Lung (tissue), 12 donors: ENCODE data around the gene TMEM45A. TPM values are rescaled to one million over a fixed set of nuclear protein-coding genes. Genes with fewer than 3 reads are reported as not detected.
"Not testable (repeated sequence)": the region's sequence is repeated elsewhere in the genome, so short reads cannot be mapped to it uniquely, and the experiment has no call there.

Experiments
- ATAC-seq: fragments of 200-7000 bp; cut with Tn5 transposase; one replicate; pipeline ENCODE4 v1.9.1; 2020; ENCODE audit warnings: moderate number of reproducible peaks; ENCODE audit not compliant: insufficient read depth, low FRiP score
- DNase-seq, 3 donors: peaks; one replicate each; pipeline ENCODE4 v3.0.0-alpha.2; 2013 to 2017
- H3K27ac ChIP-seq, 2 donors: one replicate each; pipeline ENCODE4 v1.5.1; 2013; ENCODE audit warnings: mild to moderate bottlenecking in 2 of 2, moderate library complexity in 2 of 2, control low read depth in 1 of 2, inconsistent platforms in 1 of 2, low read depth in 1 of 2, low read length in 1 of 2
- H3K27me3 ChIP-seq, 3 donors: one replicate each; pipeline ENCODE4 v1.5.1; 2013; ENCODE audit warnings: low read length in 2 of 3; ENCODE audit not compliant: control insufficient read depth in 3 of 3, insufficient read depth in 3 of 3
- H3K36me3 ChIP-seq, 4 donors: one replicate each; pipeline ENCODE4 v1.5.1; 2013; ENCODE audit warnings: low read length in 4 of 4, mild to moderate bottlenecking in 1 of 4, moderate library complexity in 1 of 4; ENCODE audit not compliant: control insufficient read depth in 4 of 4, insufficient read depth in 4 of 4
- H3K4me1 ChIP-seq, 5 donors: one replicate each; pipeline ENCODE4 v1.5.1; 2013; ENCODE audit warnings: low read length in 5 of 5, mild to moderate bottlenecking in 2 of 5, moderate library complexity in 1 of 5; ENCODE audit not compliant: control insufficient read depth in 5 of 5, insufficient read depth in 5 of 5
- H3K4me3 ChIP-seq: one replicate; pipeline ENCODE4 v1.5.1; 2013; ENCODE audit warnings: mild to moderate bottlenecking, control low read depth, moderate library complexity
- H3K9ac ChIP-seq, 2 donors: one replicate each; pipeline ENCODE4 v1.5.1; 2013; ENCODE audit warnings: low read length in 2 of 2, control low read depth in 1 of 2; ENCODE audit not compliant: insufficient read depth in 1 of 2
- H3K9me3 ChIP-seq, 4 donors: one replicate each; pipeline ENCODE4 v1.5.1; 2013; ENCODE audit warnings: low read length in 3 of 4, mild to moderate bottlenecking in 1 of 4, moderate library complexity in 1 of 4; ENCODE audit not compliant: control insufficient read depth in 4 of 4, insufficient read depth in 3 of 4
- WGBS, 2 donors: extraction: QIAGEN DNeasy Blood & Tissue Kit; methylation state at CpG; one replicate each; pipeline ENCODE4 v1.1.7; 2013; 5-methylcytosine and 5-hydroxymethylcytosine counted together
- polyA plus RNA-seq, 2 donors: library from polyadenylated mRNA; stranded (reverse); fragments of 200-250 nt; gene quantifications; one replicate each; pipeline ENCODE4 v1.2.1, GENCODE V29; 2013
- total RNA-seq, 2 donors: library from RNA; depleted of rRNA in 1 of 2; stranded (reverse); fragments of >200 nt in 1 of 2; gene quantifications; one replicate each; pipeline ENCODE4 v1.2.1, GENCODE V29; 2014 to 2021
- TF ChIP-seq, protein P1 (sequence below): IDR thresholded peaks from 2 replicates; pipeline ENCODE4 v1.5.1; 2012; ENCODE audit warnings: mild to moderate bottlenecking; ENCODE audit errors: control extremely low read depth, extremely low read depth
- donor health status: control.
- donor health status: control.
- donor health status: Bipolar disorder and iron deficiency.
- donor health status: healthy.
- donor health status: DM: yes; HTN: yes; CAD: no.

Gene TMEM45A
- total and polyA plus RNA-seq, 4 donors, result 7.8 to 37.6 (median 26.0) TPM

DNA sequence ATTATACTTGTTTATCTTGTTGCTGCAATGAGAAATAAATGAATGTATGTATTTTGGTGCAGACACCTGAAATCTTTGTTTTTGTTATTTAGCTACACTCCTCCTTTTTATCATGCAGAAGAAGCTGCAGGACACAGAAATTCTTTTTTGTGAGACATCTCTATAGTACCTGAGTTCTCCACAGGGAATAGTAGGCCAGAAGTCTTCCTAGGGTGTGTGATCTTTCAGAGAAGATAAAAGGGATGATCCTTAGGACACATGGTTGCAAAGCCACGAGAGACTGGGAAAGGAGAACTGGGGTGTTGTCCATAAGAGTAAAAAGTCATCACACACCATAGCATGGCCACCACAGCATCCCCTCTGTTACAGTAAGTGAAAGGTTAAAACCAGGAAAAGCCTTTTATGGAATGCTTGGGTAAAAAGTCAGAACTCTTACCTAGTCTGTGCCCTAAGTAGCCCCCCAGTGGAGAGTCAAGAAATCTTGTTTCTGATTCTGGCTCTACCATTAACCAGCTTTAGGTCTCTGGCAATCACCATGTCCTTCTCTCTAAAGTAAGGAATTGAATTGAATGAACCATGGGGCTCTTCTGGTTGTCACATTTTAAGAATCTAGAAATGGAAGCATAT is 85.1 kb downstream of the TMEM45A start:
- TF ChIP-seq, protein P1, sequence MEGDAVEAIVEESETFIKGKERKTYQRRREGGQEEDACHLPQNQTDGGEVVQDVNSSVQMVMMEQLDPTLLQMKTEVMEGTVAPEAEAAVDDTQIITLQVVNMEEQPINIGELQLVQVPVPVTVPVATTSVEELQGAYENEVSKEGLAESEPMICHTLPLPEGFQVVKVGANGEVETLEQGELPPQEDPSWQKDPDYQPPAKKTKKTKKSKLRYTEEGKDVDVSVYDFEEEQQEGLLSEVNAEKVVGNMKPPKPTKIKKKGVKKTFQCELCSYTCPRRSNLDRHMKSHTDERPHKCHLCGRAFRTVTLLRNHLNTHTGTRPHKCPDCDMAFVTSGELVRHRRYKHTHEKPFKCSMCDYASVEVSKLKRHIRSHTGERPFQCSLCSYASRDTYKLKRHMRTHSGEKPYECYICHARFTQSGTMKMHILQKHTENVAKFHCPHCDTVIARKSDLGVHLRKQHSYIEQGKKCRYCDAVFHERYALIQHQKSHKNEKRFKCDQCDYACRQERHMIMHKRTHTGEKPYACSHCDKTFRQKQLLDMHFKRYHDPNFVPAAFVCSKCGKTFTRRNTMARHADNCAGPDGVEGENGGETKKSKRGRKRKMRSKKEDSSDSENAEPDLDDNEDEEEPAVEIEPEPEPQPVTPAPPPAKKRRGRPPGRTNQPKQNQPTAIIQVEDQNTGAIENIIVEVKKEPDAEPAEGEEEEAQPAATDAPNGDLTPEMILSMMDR, result no peak
- no peak overlapping the region for H3K9ac ChIP-seq

DNA sequence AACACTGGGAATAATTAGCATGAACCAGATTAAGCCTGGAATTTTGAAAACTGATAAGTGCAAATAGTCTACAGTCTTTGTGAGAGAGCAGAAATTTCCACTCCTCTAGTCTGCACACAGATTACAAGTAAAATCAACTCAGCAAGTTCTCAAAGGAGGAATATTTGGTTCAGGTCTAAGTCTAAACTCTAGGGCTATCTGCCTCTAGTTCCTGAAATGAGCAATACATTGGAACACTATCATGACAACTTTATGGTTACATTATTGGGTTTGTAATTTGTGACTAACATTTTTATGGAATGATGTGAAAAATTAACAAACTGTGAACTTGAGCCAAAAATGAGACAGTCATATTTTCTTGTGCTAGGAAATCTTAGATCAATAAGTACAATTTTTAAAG is 86.2 kb downstream of the TMEM45A start:
- H3K27me3 ChIP-seq, result no peaks in the 10 kb centered on the region
- H3K9ac ChIP-seq, result no peak overlapping the region
- H3K9me3 ChIP-seq, result no peaks in the 10 kb centered on the region
- no peak overlapping the region for H3K27ac ChIP-seq
- no peaks in the 10 kb centered on the region for H3K4me1 ChIP-seq
- ATAC-seq (no peak), DNase-seq (no peak)
- no peak overlapping the region for H3K4me3 ChIP-seq
- TF ChIP-seq, protein P1, result no peak
- H3K36me3 ChIP-seq, result peaks cover 0 to 9% (median 4%) of the 10 kb centered on the region in 4 donors

More for the DNA sequence above, 85.1 kb downstream of the TMEM45A start:
- H3K4me3 ChIP-seq, result no peak overlapping the region
- DNase-seq (no peak), ATAC-seq (no peak)
- no peaks in the 10 kb centered on the region for H3K27me3 ChIP-seq
- peaks cover 0 to 9% (median 4%) of the 10 kb centered on the region in 4 donors for H3K36me3 ChIP-seq
- no peaks in the 10 kb centered on the region for H3K9me3 ChIP-seq
- no peak overlapping the region for H3K27ac ChIP-seq
- no peaks in the 10 kb centered on the region for H3K4me1 ChIP-seq
- WGBS, 2 donors, result 78 to 83% methylated on average over 1 of the region's 1 CpG

DNA sequence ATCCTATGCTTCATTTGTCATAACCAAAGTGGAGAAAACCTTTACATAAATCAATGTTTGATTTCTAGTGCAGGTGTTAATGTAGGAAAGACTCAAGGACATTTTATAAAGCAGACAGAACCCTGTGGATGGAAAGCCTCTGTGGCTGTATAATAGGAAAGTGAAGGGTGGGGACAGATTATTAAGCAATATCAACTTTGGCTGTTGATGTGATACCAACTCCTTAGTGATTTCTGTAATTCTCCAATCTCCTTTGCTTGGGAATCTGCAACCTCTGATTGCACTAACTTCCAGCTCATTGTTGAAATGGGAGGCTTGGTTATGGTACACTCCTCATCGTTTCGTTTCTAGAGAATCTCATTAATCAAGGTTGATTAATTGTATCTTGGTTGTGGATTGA is 87.7 kb downstream of the TMEM45A start:
- TF ChIP-seq, protein P1, result no peak
- Histone ChIP-seq H3K27ac (no peak overlapping the region), H3K36me3 (peaks cover 0 to 5% (median 2%) of the 10 kb centered on the region in 4 donors), H3K4me1 (no peaks in the 10 kb centered on the region), H3K27me3 (no peaks in the 10 kb centered on the region), H3K9me3 (no peaks in the 10 kb centered on the region), H3K9ac (no peak overlapping the region), H3K4me3 (no peak overlapping the region)
- WGBS, 2 donors, result 27 to 66% methylated on average over 2 of the region's 2 CpGs
- ATAC-seq (no peak), DNase-seq (no peak)

DNA sequence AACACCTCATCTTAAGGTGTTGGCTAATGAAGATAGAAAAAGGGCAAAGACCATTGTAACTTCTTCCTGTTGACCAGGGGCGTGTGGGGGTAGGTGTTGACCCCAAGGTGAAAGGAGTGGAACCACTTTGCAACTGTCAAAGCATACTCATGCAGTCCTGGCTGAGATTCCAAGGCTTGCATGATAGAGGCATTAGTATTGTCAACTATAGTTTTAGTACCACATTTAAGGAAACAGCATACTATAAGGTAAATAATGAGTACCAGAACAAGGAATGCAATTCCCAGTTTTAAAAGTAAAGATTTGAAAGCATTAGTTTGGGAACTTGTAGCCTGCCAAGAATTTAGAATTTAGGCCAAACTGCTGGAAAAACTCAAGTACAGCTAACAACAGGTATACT is 89.2 kb downstream of the TMEM45A start:
- WGBS, 2 donors, result 85% methylated on average over 1 of the region's 1 CpG
- ATAC-seq, result no peak

DNA sequence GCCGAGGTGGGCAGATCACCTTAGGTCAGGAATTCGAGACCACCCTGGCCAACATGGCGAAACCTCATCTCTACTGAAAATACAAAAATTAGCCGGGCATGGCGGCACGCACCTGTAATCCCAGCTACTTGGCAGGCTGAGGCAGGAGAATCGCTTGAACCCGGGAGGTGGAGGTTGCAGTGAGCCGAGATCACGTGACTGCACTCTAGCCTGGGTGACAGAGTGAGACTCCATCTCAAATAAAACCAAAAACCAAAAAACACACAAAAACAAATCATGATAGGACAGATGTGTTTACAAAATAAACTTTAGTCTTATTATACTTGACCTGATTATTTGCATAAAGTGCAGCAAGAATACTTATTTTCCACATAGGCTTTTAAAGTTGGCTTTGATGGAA is 89.7 kb downstream of the TMEM45A start:
- not testable (repeated sequence) for H3K27ac ChIP-seq, H3K9me3 ChIP-seq, H3K27me3 ChIP-seq, H3K36me3 ChIP-seq, DNase-seq, ATAC-seq, H3K9ac ChIP-seq, H3K4me3 ChIP-seq, H3K4me1 ChIP-seq
- 95% methylated on average over 10 of the region's 10 CpGs for WGBS, 2 donors

More for the DNA sequence above, 89.2 kb downstream of the TMEM45A start:
- TF ChIP-seq, protein P1, result no peak
- no peak overlapping the region for H3K4me3 ChIP-seq
- H3K9ac ChIP-seq, result no peak overlapping the region
- H3K27ac ChIP-seq, result no peak overlapping the region
- H3K9me3 ChIP-seq, result no peaks in the 10 kb centered on the region
- no peak for DNase-seq
- no peaks in the 10 kb centered on the region for H3K27me3 ChIP-seq
- H3K36me3 ChIP-seq, result peaks cover 0 to 5% (median 2%) of the 10 kb centered on the region in 4 donors
- H3K4me1 ChIP-seq, result no peaks in the 10 kb centered on the region
